SW 1271 (cell line): ENCODE data around the gene RNF214.
A peak's percentile ranks its signal among the peaks of the same experiment; 100 is the strongest.
"Not testable (repeated sequence)": the region's sequence is repeated elsewhere in the genome, so short reads cannot be mapped to it uniquely, and the experiment has no call there.

Source experiments
- DNase-seq, 2 experiments: peaks; one replicate each; lab custom pipeline; 2025; lab: John Stamatoyannopoulos, UW

Gene RNF214

GRCh38 chr11:117230999-117231841 lies 1.3 kb upstream of the RNF214 start:
- DNase-seq: no peak

- no peak for DNase-seq
These were observed 704 bp upstream of the RNF214 start, which contains the start of gene PCSK7 for GRCh38 chr11:117231842-117232091. Gene PCSK7, minus strand, starts transcription at chr11:117232073. Its CDS starts 2,229 bp downstream, at chr11:117229844.

- DNase-seq: no peak
These were observed 489 bp downstream of the RNF214 start for GRCh38 chr11:117232911-117233409.

- DNase-seq: no peak
These were observed 5.8 kb downstream of the RNF214 start for GRCh38 chr11:117238221-117238620.

- peak in 1 of 2 experiments; percentile 3 for DNase-seq
These were observed 6.8 kb downstream of the RNF214 start for GRCh38 chr11:117239295-117239694.

GRCh38 chr11:117248341-117248740 lies 15.9 kb downstream of the RNF214 start:
- DNase-seq: no peak

GRCh38 chr11:117249571-117249970 lies 17.1 kb downstream of the RNF214 start:
- DNase-seq: no peak

GRCh38 chr11:117251506-117251905 lies 19.0 kb downstream of the RNF214 start:
- no peak for DNase-seq

- DNase-seq: no peak
These were observed 23.5 kb downstream of the RNF214 start for GRCh38 chr11:117255966-117256365.

GRCh38 chr11:117256573-117256972 lies 24.1 kb downstream of the RNF214 start:
- no peak for DNase-seq

GRCh38 chr11:117258576-117258975 lies 26.1 kb downstream of the RNF214 start:
- no peak for DNase-seq

GRCh38 chr11:117259417-117259816 lies 26.9 kb downstream of the RNF214 start:
- DNase-seq: no peak

- not testable (repeated sequence) for DNase-seq
These were observed 32.3 kb downstream of the RNF214 start for GRCh38 chr11:117264624-117265323.

- no peak for DNase-seq
These were observed 33.3 kb downstream of the RNF214 start for GRCh38 chr11:117265745-117266144.

GRCh38 chr11:117269856-117270255 lies 37.4 kb downstream of the RNF214 start:
- no peak for DNase-seq

GRCh38 chr11:117271208-117271607 lies 38.7 kb downstream of the RNF214 start:
- no peak for DNase-seq

- not testable (repeated sequence) for DNase-seq
These were observed 39.7 kb downstream of the RNF214 start for GRCh38 chr11:117272175-117272574.

- no peak for DNase-seq
These were observed 41.2 kb downstream of the RNF214 start for GRCh38 chr11:117273550-117274289.

- DNase-seq: no peak
These were observed 45.9 kb downstream of the RNF214 start for GRCh38 chr11:117278347-117278746.

- DNase-seq: no peak
These were observed 47.4 kb downstream of the RNF214 start for GRCh38 chr11:117279711-117280376.

- DNase-seq: no peak
These were observed 48.7 kb downstream of the RNF214 start for GRCh38 chr11:117281159-117281558.

- no peak for DNase-seq
These were observed 49.4 kb downstream of the RNF214 start for GRCh38 chr11:117281869-117282268.
